Panc1 (cell line): ENCODE measurements around the gene OPA1.
"Not testable (repeated sequence)": the region's sequence is repeated elsewhere in the genome, so short reads cannot be mapped to it uniquely, and the experiment has no call there.

Experiments
- TCF7L2 ChIP-seq: IDR thresholded peaks from 2 replicates; pipeline ENCODE4 v1.6.1; 2011; ENCODE audit warnings: mild to moderate bottlenecking, low read depth, low read length, inconsistent platforms
- TF ChIP-seq, protein P1 (sequence below): fragments of 450-650 bp; IDR thresholded peaks from 2 replicates; pipeline ENCODE4 v1.5.1; 2017; ENCODE audit warnings: mild to moderate bottlenecking
- TF ChIP-seq, protein P2 (sequence below), 2 experiments: IDR thresholded peaks; 2 replicates each; pipeline ENCODE4 v1.6.1; 2011 to 2012; ENCODE audit warnings: low read depth in 2 of 2, control low read depth in 1 of 2, low read length in 1 of 2, mild to moderate bottlenecking in 1 of 2, moderate library complexity in 1 of 2; ENCODE audit not compliant: insufficient read depth in 1 of 2

DNA sequence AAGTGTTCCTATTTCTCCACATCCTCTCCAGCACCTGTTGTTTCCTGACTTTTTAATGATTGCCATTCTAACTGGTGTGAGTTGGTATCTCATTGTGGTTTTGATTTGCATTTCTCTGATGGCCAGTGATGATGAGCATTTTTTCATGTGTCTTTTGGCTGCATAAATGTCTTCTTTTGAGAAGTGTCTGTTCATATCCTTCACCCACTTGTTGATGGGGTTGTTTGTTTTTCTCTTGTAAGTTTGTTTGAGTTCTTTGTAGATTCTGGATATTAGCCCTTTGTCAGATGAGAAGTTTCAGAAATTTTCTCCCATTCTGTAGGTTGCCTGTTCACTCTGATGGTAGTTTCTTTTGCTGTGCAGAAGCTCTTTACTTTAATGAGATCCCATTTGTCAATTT, 13.9 kb downstream of the OPA1 start:
- TF ChIP-seq, protein P1, sequence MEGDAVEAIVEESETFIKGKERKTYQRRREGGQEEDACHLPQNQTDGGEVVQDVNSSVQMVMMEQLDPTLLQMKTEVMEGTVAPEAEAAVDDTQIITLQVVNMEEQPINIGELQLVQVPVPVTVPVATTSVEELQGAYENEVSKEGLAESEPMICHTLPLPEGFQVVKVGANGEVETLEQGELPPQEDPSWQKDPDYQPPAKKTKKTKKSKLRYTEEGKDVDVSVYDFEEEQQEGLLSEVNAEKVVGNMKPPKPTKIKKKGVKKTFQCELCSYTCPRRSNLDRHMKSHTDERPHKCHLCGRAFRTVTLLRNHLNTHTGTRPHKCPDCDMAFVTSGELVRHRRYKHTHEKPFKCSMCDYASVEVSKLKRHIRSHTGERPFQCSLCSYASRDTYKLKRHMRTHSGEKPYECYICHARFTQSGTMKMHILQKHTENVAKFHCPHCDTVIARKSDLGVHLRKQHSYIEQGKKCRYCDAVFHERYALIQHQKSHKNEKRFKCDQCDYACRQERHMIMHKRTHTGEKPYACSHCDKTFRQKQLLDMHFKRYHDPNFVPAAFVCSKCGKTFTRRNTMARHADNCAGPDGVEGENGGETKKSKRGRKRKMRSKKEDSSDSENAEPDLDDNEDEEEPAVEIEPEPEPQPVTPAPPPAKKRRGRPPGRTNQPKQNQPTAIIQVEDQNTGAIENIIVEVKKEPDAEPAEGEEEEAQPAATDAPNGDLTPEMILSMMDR = not testable (repeated sequence)
- TF ChIP-seq, protein P2, sequence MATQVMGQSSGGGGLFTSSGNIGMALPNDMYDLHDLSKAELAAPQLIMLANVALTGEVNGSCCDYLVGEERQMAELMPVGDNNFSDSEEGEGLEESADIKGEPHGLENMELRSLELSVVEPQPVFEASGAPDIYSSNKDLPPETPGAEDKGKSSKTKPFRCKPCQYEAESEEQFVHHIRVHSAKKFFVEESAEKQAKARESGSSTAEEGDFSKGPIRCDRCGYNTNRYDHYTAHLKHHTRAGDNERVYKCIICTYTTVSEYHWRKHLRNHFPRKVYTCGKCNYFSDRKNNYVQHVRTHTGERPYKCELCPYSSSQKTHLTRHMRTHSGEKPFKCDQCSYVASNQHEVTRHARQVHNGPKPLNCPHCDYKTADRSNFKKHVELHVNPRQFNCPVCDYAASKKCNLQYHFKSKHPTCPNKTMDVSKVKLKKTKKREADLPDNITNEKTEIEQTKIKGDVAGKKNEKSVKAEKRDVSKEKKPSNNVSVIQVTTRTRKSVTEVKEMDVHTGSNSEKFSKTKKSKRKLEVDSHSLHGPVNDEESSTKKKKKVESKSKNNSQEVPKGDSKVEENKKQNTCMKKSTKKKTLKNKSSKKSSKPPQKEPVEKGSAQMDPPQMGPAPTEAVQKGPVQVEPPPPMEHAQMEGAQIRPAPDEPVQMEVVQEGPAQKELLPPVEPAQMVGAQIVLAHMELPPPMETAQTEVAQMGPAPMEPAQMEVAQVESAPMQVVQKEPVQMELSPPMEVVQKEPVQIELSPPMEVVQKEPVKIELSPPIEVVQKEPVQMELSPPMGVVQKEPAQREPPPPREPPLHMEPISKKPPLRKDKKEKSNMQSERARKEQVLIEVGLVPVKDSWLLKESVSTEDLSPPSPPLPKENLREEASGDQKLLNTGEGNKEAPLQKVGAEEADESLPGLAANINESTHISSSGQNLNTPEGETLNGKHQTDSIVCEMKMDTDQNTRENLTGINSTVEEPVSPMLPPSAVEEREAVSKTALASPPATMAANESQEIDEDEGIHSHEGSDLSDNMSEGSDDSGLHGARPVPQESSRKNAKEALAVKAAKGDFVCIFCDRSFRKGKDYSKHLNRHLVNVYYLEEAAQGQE (IDR thresholded peaks at IDR 0.05; ENCODE audit: insufficient read depth in 1 of 2, low read depth in 2 of 2, low read length in 1 of 2) = not testable (repeated sequence)
- TF ChIP-seq TCF7L2 = not testable (repeated sequence)
